ENCODE data around the gene BMP3.

Gene BMP3

DNA sequence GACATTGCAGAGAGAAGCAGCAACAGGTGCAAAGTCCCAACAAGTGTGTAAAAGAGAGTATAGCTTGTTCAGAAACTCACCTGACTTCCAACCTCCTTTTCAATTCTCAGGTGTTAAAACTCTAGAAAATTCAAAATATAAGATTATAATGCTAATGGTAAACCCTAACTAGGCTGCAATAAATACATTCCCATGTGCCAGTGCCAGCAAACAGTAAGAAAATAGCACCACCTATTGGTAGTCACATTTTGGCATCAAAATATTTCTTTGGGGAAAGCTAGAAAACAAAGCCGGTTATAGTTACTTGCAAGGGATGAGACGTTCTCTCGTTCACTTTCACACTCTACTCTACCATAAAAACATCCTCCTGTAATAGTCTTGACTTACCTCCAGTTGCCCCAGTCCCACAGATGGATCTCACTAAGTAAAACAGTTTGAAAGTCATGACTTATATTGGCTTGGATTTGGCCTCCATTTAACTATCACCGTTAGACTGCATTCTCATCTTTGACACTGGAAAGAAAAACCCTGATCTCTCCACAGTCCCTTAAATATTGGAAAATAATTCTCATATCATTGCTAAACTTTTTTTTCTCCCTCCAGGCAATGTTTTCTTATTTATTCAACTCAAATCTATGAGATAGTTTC is 9.6 kb downstream of the BMP3 start:
- in situ Hi-C loops (cut with HindIII; ENCODE audit: low sequenced_read_pairs): no loop called here
- H3K4me3 ChIP-seq (ENCODE audit: low read depth, low read length): no peak overlapping the region
- TF ChIP-seq, protein P1, sequence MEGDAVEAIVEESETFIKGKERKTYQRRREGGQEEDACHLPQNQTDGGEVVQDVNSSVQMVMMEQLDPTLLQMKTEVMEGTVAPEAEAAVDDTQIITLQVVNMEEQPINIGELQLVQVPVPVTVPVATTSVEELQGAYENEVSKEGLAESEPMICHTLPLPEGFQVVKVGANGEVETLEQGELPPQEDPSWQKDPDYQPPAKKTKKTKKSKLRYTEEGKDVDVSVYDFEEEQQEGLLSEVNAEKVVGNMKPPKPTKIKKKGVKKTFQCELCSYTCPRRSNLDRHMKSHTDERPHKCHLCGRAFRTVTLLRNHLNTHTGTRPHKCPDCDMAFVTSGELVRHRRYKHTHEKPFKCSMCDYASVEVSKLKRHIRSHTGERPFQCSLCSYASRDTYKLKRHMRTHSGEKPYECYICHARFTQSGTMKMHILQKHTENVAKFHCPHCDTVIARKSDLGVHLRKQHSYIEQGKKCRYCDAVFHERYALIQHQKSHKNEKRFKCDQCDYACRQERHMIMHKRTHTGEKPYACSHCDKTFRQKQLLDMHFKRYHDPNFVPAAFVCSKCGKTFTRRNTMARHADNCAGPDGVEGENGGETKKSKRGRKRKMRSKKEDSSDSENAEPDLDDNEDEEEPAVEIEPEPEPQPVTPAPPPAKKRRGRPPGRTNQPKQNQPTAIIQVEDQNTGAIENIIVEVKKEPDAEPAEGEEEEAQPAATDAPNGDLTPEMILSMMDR (IDR thresholded peaks at IDR 0.05; ENCODE audit: low read depth, low read length): peak; percentile 75
- peak; percentile 52 for DNase-seq (ENCODE audit: low read depth, low spot score)

DNA sequence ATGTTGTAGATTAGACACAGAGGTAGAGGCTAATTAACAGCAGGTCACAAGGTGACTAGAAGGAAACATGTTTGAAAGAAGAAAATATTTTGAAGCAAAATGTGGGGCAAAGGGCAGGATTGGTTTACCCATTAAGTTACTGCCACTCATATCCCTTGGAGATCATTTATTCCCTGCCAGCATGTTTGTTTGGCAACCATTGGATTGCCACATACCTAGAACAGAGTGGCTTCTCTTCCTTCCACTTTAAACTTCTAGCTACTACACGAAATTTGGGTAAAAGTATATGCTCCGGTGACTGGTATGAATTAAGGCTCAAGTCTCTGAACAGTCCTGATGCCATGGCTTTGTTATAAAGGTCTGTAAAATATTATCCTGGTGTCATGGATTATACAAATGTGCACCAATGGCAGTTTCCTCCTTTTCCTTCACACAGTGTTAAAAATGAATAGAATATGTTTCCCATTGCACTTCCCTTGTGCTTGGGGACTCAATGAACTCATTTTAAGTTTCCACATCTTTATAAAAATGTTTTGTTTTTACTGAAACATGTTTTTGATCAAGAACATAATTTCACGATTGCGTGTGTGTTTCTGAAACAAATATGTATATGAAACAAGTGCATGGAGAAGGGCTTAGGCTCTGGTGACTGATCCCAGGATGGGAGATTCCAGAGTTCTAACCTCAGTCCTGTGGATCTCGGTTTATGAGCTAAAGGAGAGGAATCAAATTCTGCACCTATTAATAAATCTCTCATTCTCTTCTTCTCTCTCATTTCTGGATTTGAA is 12.3 kb downstream of the BMP3 start:
- TF ChIP-seq, protein P1 (IDR thresholded peaks at IDR 0.05; ENCODE audit: low read depth, low read length): no peak
- DNase-seq (ENCODE audit: low read depth, low spot score): no peak
- H3K4me3 ChIP-seq (ENCODE audit: low read depth, low read length): no peak overlapping the region
- in situ Hi-C loops (cut with HindIII; ENCODE audit: low sequenced_read_pairs): no loop called here

DNA sequence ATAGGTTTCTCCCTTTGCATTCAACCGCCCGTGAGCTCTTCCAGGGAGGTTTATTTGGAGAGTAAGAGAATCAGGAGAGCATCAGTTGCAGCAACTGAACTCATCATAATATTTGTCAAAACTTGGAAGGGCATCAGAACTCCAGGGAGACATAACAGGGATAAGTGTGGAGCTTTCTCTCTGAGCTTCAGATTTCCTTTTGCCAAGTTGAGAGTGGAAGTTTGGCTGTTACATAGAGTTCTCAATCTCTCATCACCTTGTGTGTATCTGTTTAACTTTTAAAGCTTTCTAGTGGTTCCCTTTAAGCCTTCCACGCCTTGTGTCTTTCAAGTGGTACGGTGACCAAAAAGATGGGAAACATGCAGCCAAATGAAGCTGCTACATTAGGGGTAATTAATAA is 18.8 kb downstream of the BMP3 start:
- no peak overlapping the region for H3K4me3 ChIP-seq (ENCODE audit: low read depth, low read length)
- DNase-seq (ENCODE audit: low read depth, low spot score): no peak
- TF ChIP-seq, protein P1 (IDR thresholded peaks at IDR 0.05; ENCODE audit: low read depth, low read length): no peak
- in situ Hi-C loops (cut with HindIII; ENCODE audit: low sequenced_read_pairs): no loop called here

DNA sequence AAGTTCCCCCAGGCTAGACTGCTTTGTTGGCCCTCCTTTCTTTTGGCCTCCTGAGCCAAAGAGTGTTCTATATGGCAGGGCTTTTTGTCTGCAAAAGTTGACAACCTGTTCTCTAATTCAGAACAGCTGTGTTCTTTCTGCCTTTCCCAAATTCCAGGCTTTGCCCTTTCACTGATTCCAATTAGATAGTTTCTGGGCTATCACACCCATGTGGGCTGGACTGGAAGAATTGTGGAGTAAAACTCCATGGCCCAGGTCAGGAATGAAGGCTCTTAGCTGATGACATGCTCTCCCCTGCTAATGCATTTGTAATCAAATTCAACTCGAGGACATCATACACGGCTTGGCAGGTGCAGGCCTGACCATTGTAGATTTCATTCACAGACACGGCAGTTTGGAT is 19.4 kb downstream of the BMP3 start:
- in situ Hi-C loops (cut with HindIII; ENCODE audit: low sequenced_read_pairs): no loop called here
- TF ChIP-seq, protein P1 (IDR thresholded peaks at IDR 0.05; ENCODE audit: low read depth, low read length): no peak
- DNase-seq (ENCODE audit: low read depth, low spot score): no peak
- H3K4me3 ChIP-seq (ENCODE audit: low read depth, low read length): no peak overlapping the region

DNA sequence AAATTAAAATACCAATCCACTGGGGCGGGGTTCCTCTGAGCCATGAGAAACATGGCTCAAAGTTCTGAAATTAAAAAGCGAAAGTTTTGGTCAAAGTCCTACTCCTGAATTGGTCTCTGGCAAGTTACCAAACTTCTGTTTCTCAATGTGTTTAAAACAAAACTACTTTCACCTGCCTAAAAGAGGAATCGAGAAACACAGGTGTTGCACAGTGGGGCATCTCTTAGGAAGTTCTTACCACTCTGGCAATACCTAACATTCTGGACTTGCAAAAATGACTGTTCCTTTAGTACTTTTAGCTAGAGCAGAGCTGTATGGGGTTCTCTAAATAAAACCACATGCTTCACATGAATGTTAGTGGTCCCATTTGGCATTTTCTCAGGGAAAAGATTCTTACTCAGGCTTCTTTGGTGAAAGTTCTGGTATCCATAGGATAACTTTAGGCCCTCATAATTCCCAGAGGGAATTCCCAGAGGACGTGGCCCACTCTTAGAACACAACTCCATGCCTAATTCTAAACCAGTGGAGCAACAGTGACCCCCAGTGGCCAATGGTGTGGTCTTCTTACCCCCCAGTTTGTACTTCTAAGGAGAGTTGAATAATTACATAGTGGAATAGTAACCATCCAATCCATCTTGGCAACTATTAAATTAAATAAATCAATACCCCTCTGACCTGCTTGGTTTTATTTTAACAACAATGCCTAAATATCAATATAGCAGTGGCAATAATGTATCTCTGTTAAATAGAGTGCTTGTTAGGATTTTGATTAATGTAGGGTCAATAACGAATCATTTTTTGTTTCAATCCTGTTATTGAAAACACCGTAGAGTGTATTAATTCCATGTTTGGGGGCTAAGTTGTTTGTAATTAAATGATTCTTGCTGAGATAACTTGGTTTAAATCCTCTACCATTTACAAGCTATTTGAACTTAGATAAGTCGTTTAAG is 21.9 kb downstream of the BMP3 start:
- no peak overlapping the region for H3K4me3 ChIP-seq (ENCODE audit: low read depth, low read length)
- in situ Hi-C loops (cut with HindIII; ENCODE audit: low sequenced_read_pairs): no loop called here
- DNase-seq (ENCODE audit: low read depth, low spot score): peak; percentile 72
- TF ChIP-seq, protein P1 (IDR thresholded peaks at IDR 0.05; ENCODE audit: low read depth, low read length): peak; percentile 79

DNA sequence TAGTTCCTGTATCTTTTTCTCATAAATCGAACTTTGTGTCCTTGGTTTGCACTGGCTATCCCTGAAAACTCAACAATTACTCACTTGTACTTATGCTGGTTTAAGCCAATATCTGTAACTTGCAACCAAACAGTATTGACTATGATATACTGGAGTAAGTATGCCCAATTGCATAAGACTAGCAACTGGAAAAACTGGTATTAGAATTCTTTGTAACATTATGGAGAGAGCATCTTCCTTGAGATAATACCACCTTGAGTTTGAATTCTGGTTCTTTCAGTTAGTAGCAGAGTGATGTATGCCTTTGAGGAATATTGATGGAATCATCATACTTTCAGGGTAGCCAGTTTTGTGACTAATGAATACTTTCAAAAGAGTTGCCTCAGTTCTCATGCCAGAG is 28.1 kb downstream of the BMP3 start:
- no peak overlapping the region for H3K4me3 ChIP-seq (ENCODE audit: low read depth, low read length)
- in situ Hi-C loops (cut with HindIII; ENCODE audit: low sequenced_read_pairs): no loop called here
- no peak for DNase-seq (ENCODE audit: low read depth, low spot score)
- TF ChIP-seq, protein P1 (IDR thresholded peaks at IDR 0.05; ENCODE audit: low read depth, low read length): no peak
